ENCODE data around the gene YY1. TPM values are rescaled to one million over a fixed set of nuclear protein-coding genes. Genes with fewer than 3 reads are reported as not detected.
A peak's percentile ranks its signal among the peaks of the same experiment; 100 is the strongest.

Gene YY1
- 10 to 100 TPM; 85.5 to 90.3 TPM for total RNA-seq
- polyA plus RNA-seq: 10 to 100 TPM in 1 of 2 donors, 1 to 10 TPM in 1; 8.9 to 23.4 TPM

- Mint-ChIP-seq H3K9me3 (peaks cover 0 to 6% (median 0%) of the 10 kb centered on the region in 8 donors), H3K36me3 (peaks cover 3 to 37% of the 10 kb centered on the region in 2 donors), H3K27ac (peak within 1 kb of the TSS; percentile 95 to 99 (median 99)), H3K27me3 (no peaks in the 10 kb centered on the region), H3K4me1 (peaks cover 43 to 75% (median 56%) of the 10 kb centered on the region in 4 donors), H3K4me3 (peak within 1 kb of the TSS; percentile 83 to 99 (median 98))
- no peaks in the 10 kb centered on the region for H3K9me3 ChIP-seq (ENCODE audit: control insufficient read depth in 1 of 2, low read length in 2 of 2)
- CTCF ChIA-PET (ENCODE audit: partially characterized antibody): interaction anchor here (4.3 to 6.7 kb wide), 4 partner anchors 14 to 45 kb away, joined by 25 to 75 read pairs (median 52); no protein-coding TSS in a partner anchor
- H3K4me3 ChIP-seq (ENCODE audit: low read length in 2 of 2): peak within 1 kb of the TSS; percentile 67 to 92
- DNase-seq: peak; percentile 99 to 100 (median 100)
- H3K27ac ChIP-seq (ENCODE audit: low read depth, low read length): peak within 1 kb of the TSS; percentile 89
- no peaks in the 10 kb centered on the region for H3K27me3 ChIP-seq (ENCODE audit: insufficient read depth, low read length)
- POLR2A ChIA-PET (ENCODE audit: partially characterized antibody): interaction anchor here (1.0 to 11.8 kb wide), 5 partner anchors 15 to 308 kb away, joined by 3 to 306 read pairs (median 85); partner anchors contain the start of gene EVL
- H3K36me3 ChIP-seq (ENCODE audit: insufficient read depth, low read length): no peaks in the 10 kb centered on the region
- intact Hi-C loops (cut with micrococcal nuclease): loop anchor here (1.0 to 10.0 kb wide), 4 partner anchors 138 to 754 kb away; partner anchors contain the start of genes CCNK, SETD3 and WDR25
- H3K4me1 ChIP-seq (ENCODE audit: insufficient read depth, low read length): peaks cover 68% of the 10 kb centered on the region
Measured at GRCh38 chr14:100238419-100239210, at the start of gene YY1. Gene YY1 (plus strand): TSS chr14:100239144. CDS start chr14:100239245, 101 bp downstream.

- Histone ChIP-seq H3K9me3 (ENCODE audit: control insufficient read depth in 1 of 2, low read length in 2 of 2) (no peaks in the 10 kb centered on the region), H3K36me3 (ENCODE audit: insufficient read depth, low read length) (no peaks in the 10 kb centered on the region), H3K4me3 (ENCODE audit: low read length in 2 of 2) (no peak overlapping the region), H3K27ac (ENCODE audit: low read depth, low read length) (no peak overlapping the region), H3K27me3 (ENCODE audit: insufficient read depth, low read length) (no peaks in the 10 kb centered on the region), H3K4me1 (ENCODE audit: insufficient read depth, low read length) (peaks cover 13% of the 10 kb centered on the region)
- DNase-seq: no peak
- CTCF ChIA-PET (ENCODE audit: partially characterized antibody): interaction anchor here (0.7 to 7.9 kb wide), 3 partner anchors 41 to 208 kb away, joined by 3 to 116 read pairs (median 16); no protein-coding TSS in a partner anchor
- H3K4me3 Mint-ChIP-seq: no peak overlapping the region
- H3K9me3 Mint-ChIP-seq: peaks cover 0 to 2% (median 0%) of the 10 kb centered on the region in 8 donors
- H3K4me1 Mint-ChIP-seq: peaks cover 7 to 19% (median 9%) of the 10 kb centered on the region in 4 donors
- no peaks in the 10 kb centered on the region for H3K36me3 Mint-ChIP-seq
- intact Hi-C loops (cut with micrococcal nuclease): loop anchor here (5.0 kb wide), 1 partner anchor 508 kb away; the partner anchor contains the start of gene CYP46A1
- no peaks in the 10 kb centered on the region for H3K27me3 Mint-ChIP-seq
- POLR2A ChIA-PET (ENCODE audit: partially characterized antibody): no interaction called here
- peak overlapping the region in 1 of 7 donors; percentile 65 for H3K27ac Mint-ChIP-seq
Measured at GRCh38 chr14:100190126-100190525, 48.8 kb upstream of the YY1 start.

- no peaks in the 10 kb centered on the region for H3K9me3 ChIP-seq (ENCODE audit: control insufficient read depth in 1 of 2, low read length in 2 of 2)
- Mint-ChIP-seq H3K27me3 (no peaks in the 10 kb centered on the region), H3K9me3 (peaks cover 0 to 2% (median 0%) of the 10 kb centered on the region in 8 donors), H3K4me3 (peak overlapping the region in 1 of 8 donors; percentile 70), H3K27ac (peak overlapping the region in 1 of 7 donors; percentile 29), H3K4me1 (peaks cover 7 to 19% (median 9%) of the 10 kb centered on the region in 4 donors), H3K36me3 (no peaks in the 10 kb centered on the region)
- no peak overlapping the region for H3K27ac ChIP-seq (ENCODE audit: low read depth, low read length)
- DNase-seq: no peak
- intact Hi-C loops (cut with micrococcal nuclease): loop anchor here (2.0 to 5.0 kb wide), 2 partner anchors 185 to 509 kb away; partner anchors contain the start of genes CYP46A1 and WDR25
- no peaks in the 10 kb centered on the region for H3K27me3 ChIP-seq (ENCODE audit: insufficient read depth, low read length)
- peaks cover 13% of the 10 kb centered on the region for H3K4me1 ChIP-seq (ENCODE audit: insufficient read depth, low read length)
- ChIA-PET POLR2A (ENCODE audit: partially characterized antibody) (interaction anchor here (0.6 to 3.4 kb wide), 9 partner anchors 31 to 217 kb away, joined by 3 to 44 read pairs (median 9); partner anchors contain the start of gene EVL), CTCF (ENCODE audit: partially characterized antibody) (interaction anchor here (1.2 to 7.9 kb wide), 26 partner anchors 12 to 218 kb away, joined by 3 to 116 read pairs (median 16); partner anchors contain the start of gene EVL)
- no peak overlapping the region for H3K4me3 ChIP-seq (ENCODE audit: low read length in 2 of 2)
- H3K36me3 ChIP-seq (ENCODE audit: insufficient read depth, low read length): no peaks in the 10 kb centered on the region
Measured at GRCh38 chr14:100191584-100192249, 47.2 kb upstream of the YY1 start.

- intact Hi-C loops (cut with micrococcal nuclease): loop anchor here (2.0 to 5.0 kb wide), 2 partner anchors 185 to 510 kb away; partner anchors contain the start of genes CYP46A1 and WDR25
- Histone ChIP-seq H3K27me3 (ENCODE audit: insufficient read depth, low read length) (no peaks in the 10 kb centered on the region), H3K4me1 (ENCODE audit: insufficient read depth, low read length) (peaks cover 13% of the 10 kb centered on the region), H3K27ac (ENCODE audit: low read depth, low read length) (peak overlapping the region; percentile 65), H3K4me3 (ENCODE audit: low read length in 2 of 2) (peak overlapping the region in 1 of 2 donors; percentile 46), H3K36me3 (ENCODE audit: insufficient read depth, low read length) (no peaks in the 10 kb centered on the region), H3K9me3 (ENCODE audit: control insufficient read depth in 1 of 2, low read length in 2 of 2) (no peaks in the 10 kb centered on the region)
- H3K27ac Mint-ChIP-seq: peak overlapping the region; percentile 42 to 92 (median 76)
- no peaks in the 10 kb centered on the region for H3K36me3 Mint-ChIP-seq
- H3K27me3 Mint-ChIP-seq: no peaks in the 10 kb centered on the region
- peaks cover 0 to 2% (median 0%) of the 10 kb centered on the region in 8 donors for H3K9me3 Mint-ChIP-seq
- H3K4me3 Mint-ChIP-seq: peak overlapping the region in 6 of 8 donors; percentile 50 to 70 (median 58)
- no peak for DNase-seq
- ChIA-PET CTCF (ENCODE audit: partially characterized antibody) (interaction anchor here (0.6 to 7.9 kb wide), 41 partner anchors 8 to 221 kb away, joined by 3 to 116 read pairs (median 7); partner anchors contain the start of genes DEGS2 and EVL), POLR2A (ENCODE audit: partially characterized antibody) (interaction anchor here (0.6 to 3.4 kb wide), 24 partner anchors 21 to 218 kb away, joined by 3 to 44 read pairs (median 4); partner anchors contain the start of genes DEGS2 and EVL)
- H3K4me1 Mint-ChIP-seq: peaks cover 7 to 19% (median 9%) of the 10 kb centered on the region in 4 donors
Measured at GRCh38 chr14:100192250-100192671, 46.7 kb upstream of the YY1 start.

GRCh38 chr14:100192672-100193416 lies 46.1 kb upstream of the YY1 start:
- Histone ChIP-seq H3K4me3 (ENCODE audit: low read length in 2 of 2) (peak overlapping the region in 1 of 2 donors; percentile 46), H3K27ac (ENCODE audit: low read depth, low read length) (peak overlapping the region; percentile 65), H3K36me3 (ENCODE audit: insufficient read depth, low read length) (no peaks in the 10 kb centered on the region), H3K27me3 (ENCODE audit: insufficient read depth, low read length) (no peaks in the 10 kb centered on the region), H3K9me3 (ENCODE audit: control insufficient read depth in 1 of 2, low read length in 2 of 2) (no peaks in the 10 kb centered on the region), H3K4me1 (ENCODE audit: insufficient read depth, low read length) (peaks cover 13% of the 10 kb centered on the region)
- ChIA-PET POLR2A (ENCODE audit: partially characterized antibody) (interaction anchor here (0.6 to 3.4 kb wide), 26 partner anchors 21 to 218 kb away, joined by 3 to 44 read pairs (median 4); partner anchors contain the start of genes DEGS2, EVL and YY1), CTCF (ENCODE audit: partially characterized antibody) (interaction anchor here (0.5 to 7.9 kb wide), 54 partner anchors 8 to 222 kb away, joined by 3 to 116 read pairs (median 5); partner anchors contain the start of genes DEGS2 and EVL)
- peak; percentile 99 to 100 (median 100) for DNase-seq
- H3K9me3 Mint-ChIP-seq: peaks cover 0 to 2% (median 0%) of the 10 kb centered on the region in 8 donors
- peaks cover 7 to 19% (median 9%) of the 10 kb centered on the region in 4 donors for H3K4me1 Mint-ChIP-seq
- H3K36me3 Mint-ChIP-seq: no peaks in the 10 kb centered on the region
- peak overlapping the region; percentile 54 to 70 (median 66) for H3K4me3 Mint-ChIP-seq
- no peaks in the 10 kb centered on the region for H3K27me3 Mint-ChIP-seq
- peak overlapping the region; percentile 81 to 96 (median 91) for H3K27ac Mint-ChIP-seq
- intact Hi-C loops (cut with micrococcal nuclease): loop anchor here (1.0 to 5.0 kb wide), 11 partner anchors 21 to 511 kb away; partner anchors contain the start of genes CYP46A1 and WDR25

All from CD4-positive, alpha-beta memory T cell (primary cell).